SKM-1 treated with dmso at 0.1 percent for 144 hours (cell line): ENCODE data around the gene LIMS2.

Source experiments
- DNase-seq: peaks from one replicate; lab custom pipeline; 2025; ENCODE audit not compliant: unreplicated experiment; lab: John Stamatoyannopoulos, UW

Gene LIMS2

GRCh38 chr2:127623388-127624319, 51.7 kb downstream of the LIMS2 start:
- DNase-seq, result no peak

GRCh38 chr2:127622561-127623387, 52.6 kb downstream of the LIMS2 start:
- DNase-seq, result no peak

- DNase-seq, result no peak
Observed at GRCh38 chr2:127621981-127622431, 53.3 kb downstream of the LIMS2 start.

- no peak for DNase-seq
Observed at GRCh38 chr2:127620866-127621265, 54.5 kb downstream of the LIMS2 start.

- no peak for DNase-seq
Observed at GRCh38 chr2:127619877-127620705, 55.2 kb downstream of the LIMS2 start.

- DNase-seq, result no peak
Observed at GRCh38 chr2:127619203-127619590, 56.1 kb downstream of the LIMS2 start.

GRCh38 chr2:127618551-127619202, 56.7 kb downstream of the LIMS2 start:
- DNase-seq, result no peak

GRCh38 chr2:127615511-127616166, 59.7 kb downstream of the LIMS2 start:
- DNase-seq, result no peak

GRCh38 chr2:127614731-127615130, 60.6 kb downstream of the LIMS2 start:
- no peak for DNase-seq

GRCh38 chr2:127614246-127614645, 61.1 kb downstream of the LIMS2 start:
- DNase-seq, result no peak

- no peak for DNase-seq
Observed at GRCh38 chr2:127612111-127612822, 63.1 kb downstream of the LIMS2 start.

- no peak for DNase-seq
Observed at GRCh38 chr2:127611076-127611925, 64.0 kb downstream of the LIMS2 start.

- no peak for DNase-seq
Observed at GRCh38 chr2:127610561-127610960, 64.8 kb downstream of the LIMS2 start.

GRCh38 chr2:127609818-127610217, 65.5 kb downstream of the LIMS2 start:
- DNase-seq, result no peak

GRCh38 chr2:127609031-127609751, 66.1 kb downstream of the LIMS2 start:
- no peak for DNase-seq

- no peak for DNase-seq
Observed at GRCh38 chr2:127608061-127609030, 67.0 kb downstream of the LIMS2 start.
